Neural cell (in vitro differentiated cells): ENCODE data around the gene PBX2. TPM values are rescaled to one million over a fixed set of nuclear protein-coding genes. Genes with fewer than 3 reads are reported as not detected.
"Not testable (repeated sequence)": the region's sequence is repeated elsewhere in the genome, so short reads cannot be mapped to it uniquely, and the experiment has no call there.

Experiments used
- H2AFZ ChIP-seq: fragments of 200-600, 300-800 bp; sonication (generic), shearing (Covaris generic); 2 replicates; pipeline ENCODE4 v1.6.0; 2014; ENCODE audit warnings: low read depth, mild to moderate bottlenecking, antibody characterized with exemption, low read length, moderate library complexity
- H3F3A ChIP-seq: fragments of 200-600 bp; shearing (Covaris generic); 2 replicates; pipeline ENCODE4 v1.6.1; 2016; ENCODE audit warnings: mild to moderate bottlenecking, moderate library complexity, mixed read lengths, antibody characterized with exemption, low read length; ENCODE audit not compliant: insufficient read depth, poor library complexity, severe bottlenecking
- H3K27ac ChIP-seq: fragments of 200-600, 300-800 bp; sonication (generic), shearing (Covaris generic); 2 replicates; pipeline ENCODE4 v1.5.1; 2014; ENCODE audit warnings: mild to moderate bottlenecking, low read length, moderate library complexity
- H3K27me3 ChIP-seq: fragments of 300-800, 200-600 bp; sonication (generic), shearing (Covaris generic); 2 replicates; pipeline ENCODE4 v1.6.0; 2014; ENCODE audit warnings: mild to moderate bottlenecking, low read depth, low read length, moderate library complexity; ENCODE audit not compliant: insufficient read depth
- H3K36me3 ChIP-seq: fragments of 300-800, 200-600 bp; sonication (generic), shearing (Covaris generic); 2 replicates; pipeline ENCODE4 v1.5.1; 2014; ENCODE audit warnings: mild to moderate bottlenecking, antibody characterized with exemption, low read length, moderate library complexity; ENCODE audit not compliant: insufficient read depth
- H3K4me2 ChIP-seq: fragments of 300-800, 200-600 bp; sonication (generic), shearing (Covaris generic); 2 replicates; pipeline ENCODE4 v1.6.0; 2014; ENCODE audit warnings: mild to moderate bottlenecking, low read length
- H3K4me3 ChIP-seq: fragments of 300-800, 200-600 bp; sonication (generic), shearing (Covaris generic); 2 replicates; pipeline ENCODE4 v1.5.1; 2014; ENCODE audit warnings: mild to moderate bottlenecking, low read length, moderate library complexity
- H3K79me2 ChIP-seq: fragments of 200-600 bp; shearing (Covaris generic); replicated peaks from 2 replicates; pipeline ENCODE4 v1.6.0; 2014; ENCODE audit warnings: mild to moderate bottlenecking, low read length, moderate library complexity; ENCODE audit not compliant: insufficient read depth
- H3K9ac ChIP-seq: fragments of 300-800, 200-600 bp; sonication (generic), shearing (Covaris generic); 2 replicates; pipeline ENCODE4 v1.6.1; 2016; ENCODE audit warnings: mild to moderate bottlenecking, low read length, mixed read lengths
- H3K9me2 ChIP-seq: fragments of 200-600 bp; shearing (Covaris generic); 2 replicates; pipeline ENCODE4 v1.6.1; 2016; ENCODE audit warnings: mild to moderate bottlenecking, low read length, mixed read lengths; ENCODE audit not compliant: insufficient read depth
- H3K9me3 ChIP-seq: fragments of 200-600, 300-800 bp; sonication (generic), shearing (Covaris generic); 2 replicates; pipeline ENCODE4 v1.6.1; 2016; ENCODE audit warnings: mild to moderate bottlenecking, mixed run types, low read length, moderate library complexity, mixed read lengths
- H4K20me1 ChIP-seq: fragments of 200-600 bp; shearing (Covaris generic); 2 replicates; pipeline ENCODE4 v1.6.1; 2016; ENCODE audit warnings: mild to moderate bottlenecking, mixed run types; ENCODE audit not compliant: insufficient read depth
- CTCF ChIP-seq: fragments of 450-650 bp; IDR thresholded peaks from 2 replicates; pipeline ENCODE4 v1.5.1; 2014; ENCODE audit warnings: antibody characterized with exemption, mild to moderate bottlenecking, moderate library complexity; ENCODE audit not compliant: poor library complexity, severe bottlenecking
- EP300 ChIP-seq: fragments of 450-650 bp; conservative IDR thresholded peaks from 2 replicates; pipeline ENCODE4 v1.6.1; 2014; ENCODE audit warnings: antibody characterized with exemption, mild to moderate bottlenecking, moderate library complexity; ENCODE audit not compliant: poor library complexity, severe bottlenecking
- EZH2 ChIP-seq: fragments of 200-600, 300-800 bp; shearing (Covaris generic), sonication (generic); IDR thresholded peaks from 2 replicates; pipeline ENCODE4 v1.6.1; 2014; ENCODE audit warnings: antibody characterized with exemption, low read length, borderline replicate concordance, mild to moderate bottlenecking; ENCODE audit not compliant: insufficient read depth, poor library complexity, severe bottlenecking
- MXI1 ChIP-seq: fragments of 450-650 bp; conservative IDR thresholded peaks from 2 replicates; pipeline ENCODE4 v1.6.1; 2014; ENCODE audit warnings: antibody characterized with exemption, mild to moderate bottlenecking; ENCODE audit not compliant: poor library complexity, severe bottlenecking
- POLR2AphosphoS5 ChIP-seq: IDR thresholded peaks from 2 replicates; pipeline ENCODE4 v1.6.1; 2012
- RAD21 ChIP-seq: fragments of 450-650 bp; conservative IDR thresholded peaks from 2 replicates; pipeline ENCODE4 v1.6.1; 2014; ENCODE audit warnings: antibody characterized with exemption, mild to moderate bottlenecking, moderate library complexity
- REST ChIP-seq: IDR thresholded peaks from 2 replicates; pipeline ENCODE4 v1.6.1; 2012; ENCODE audit warnings: borderline replicate concordance
- SMC3 ChIP-seq: fragments of 450-650 bp; conservative IDR thresholded peaks from 2 replicates; pipeline ENCODE4 v1.6.1; 2014; ENCODE audit warnings: antibody characterized with exemption, mild to moderate bottlenecking, moderate library complexity; ENCODE audit not compliant: poor library complexity
- TAF1 ChIP-seq: IDR thresholded peaks from 2 replicates; pipeline ENCODE4 v1.6.1; 2012; ENCODE audit warnings: low read depth
- polyA plus RNA-seq: library from polyadenylated mRNA; depleted of rRNA; stranded (reverse); fragments of >200 nt; gene quantifications from 2 replicates; pipeline ENCODE4 v1.2.3, GENCODE V29; 2014

Gene PBX2
- polyA plus RNA-seq, 1 donor from 2014 or later, result 53.2 TPM

- peak overlapping the region; percentile 23 for H2AFZ ChIP-seq
- peaks cover 5% of the 10 kb centered on the region for H3F3A ChIP-seq
- H3K4me3 ChIP-seq, result peak overlapping the region; percentile 82
- H3K9ac ChIP-seq, result peak overlapping the region; percentile 100
- no peaks in the 10 kb centered on the region for H3K36me3 ChIP-seq
- TF ChIP-seq MXI1, result peak; percentile 56
- TF ChIP-seq EP300, result no peak
- TF ChIP-seq REST, result no peak
- peak; percentile 85 for TF ChIP-seq SMC3
- TF ChIP-seq CTCF, result peak; percentile 81
- TF ChIP-seq TAF1, result no peak
- TF ChIP-seq RAD21, result peak; percentile 71
- peak; percentile 92 for TF ChIP-seq POLR2AphosphoS5
- no peak for TF ChIP-seq EZH2
- no peaks in the 10 kb centered on the region for H4K20me1 ChIP-seq
- no peaks in the 10 kb centered on the region for H3K9me2 ChIP-seq
- H3K9me3 ChIP-seq, result no peaks in the 10 kb centered on the region
- peak overlapping the region; percentile 96 for H3K4me2 ChIP-seq
- H3K79me2 ChIP-seq, result peaks cover 8% of the 10 kb centered on the region
- peak overlapping the region; percentile 100 for H3K27ac ChIP-seq
- H3K27me3 ChIP-seq, result no peaks in the 10 kb centered on the region
Measured at GRCh38 chr6:32194825-32195651, 5.0 kb upstream of the PBX2 start.

- Histone ChIP-seq H4K20me1 (no peaks in the 10 kb centered on the region), H3K4me3 (peak overlapping the region; percentile 82), H3K4me2 (peak overlapping the region; percentile 96), H3K79me2 (peaks cover 11% of the 10 kb centered on the region), H3K27ac (peak overlapping the region; percentile 100), H3K9me2 (no peaks in the 10 kb centered on the region), H3K36me3 (no peaks in the 10 kb centered on the region), H3K9ac (peak overlapping the region; percentile 100), H3F3A (peaks cover 5% of the 10 kb centered on the region), H2AFZ (no peak overlapping the region), H3K9me3 (no peaks in the 10 kb centered on the region), H3K27me3 (no peaks in the 10 kb centered on the region)
- TF ChIP-seq SMC3 (no peak), REST (no peak), EZH2 (no peak), RAD21 (no peak), MXI1 (no peak), TAF1 (no peak)
Measured at GRCh38 chr6:32194388-32194787, 4.4 kb upstream of the PBX2 start.

GRCh38 chr6:32193096-32193495 lies 3.1 kb upstream of the PBX2 start:
- not testable (repeated sequence) for H3K27me3 ChIP-seq, H3K4me3 ChIP-seq, H3K4me2 ChIP-seq, H3K9ac ChIP-seq, H4K20me1 ChIP-seq, H3K9me3 ChIP-seq, H2AFZ ChIP-seq, H3F3A ChIP-seq, H3K9me2 ChIP-seq, H3K36me3 ChIP-seq, H3K27ac ChIP-seq
- peaks cover 17% of the 10 kb centered on the region for H3K79me2 ChIP-seq
